Forelimb muscle (tissue), 1 donor: ENCODE data around the gene ANO7. TPM values are rescaled to one million over a fixed set of nuclear protein-coding genes. Genes with fewer than 3 reads are reported as not detected.
"Not testable (repeated sequence)": the region's sequence is repeated elsewhere in the genome, so short reads cannot be mapped to it uniquely, and the experiment has no call there.

Source experiments
- DNase-seq: peaks from one replicate; pipeline ENCODE4 v3.0.0-alpha.2; 2013; ENCODE audit warnings: low read depth
- polyA plus RNA-seq: library from polyadenylated mRNA; unstranded; fragments of 120-200 nt; gene quantifications from one replicate; pipeline ENCODE4 v1.2.1, GENCODE V29; 2013; ENCODE audit not compliant: insufficient read length

ANO7 gene
- polyA plus RNA-seq, 1 donor, result 0.83 TPM

GRCh38 chr2:241190291-241190981 is 2.0 kb downstream of the ANO7 start:
- DNase-seq, result no peak

DNA sequence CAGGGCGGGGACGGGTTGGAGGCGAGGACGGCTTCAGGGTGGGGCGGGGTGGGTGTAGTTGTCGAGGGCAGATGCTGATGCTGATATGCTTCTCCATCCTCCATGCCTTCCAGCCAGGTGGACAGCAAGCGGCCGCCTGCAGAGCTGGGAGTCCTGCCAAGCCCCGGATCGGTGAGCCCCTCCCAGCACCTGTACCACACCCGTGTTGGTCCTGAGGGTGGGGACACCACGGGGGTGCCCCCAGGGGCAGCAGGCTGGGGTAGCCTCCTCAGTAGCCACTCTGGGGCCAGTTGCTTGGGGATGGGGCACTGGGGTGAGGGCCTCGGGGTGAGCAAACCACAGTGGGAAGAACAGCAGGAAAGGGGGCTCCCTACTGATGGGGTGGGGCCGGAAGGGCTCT is 2.6 kb downstream of the ANO7 start:
- no peak for DNase-seq

DNA sequence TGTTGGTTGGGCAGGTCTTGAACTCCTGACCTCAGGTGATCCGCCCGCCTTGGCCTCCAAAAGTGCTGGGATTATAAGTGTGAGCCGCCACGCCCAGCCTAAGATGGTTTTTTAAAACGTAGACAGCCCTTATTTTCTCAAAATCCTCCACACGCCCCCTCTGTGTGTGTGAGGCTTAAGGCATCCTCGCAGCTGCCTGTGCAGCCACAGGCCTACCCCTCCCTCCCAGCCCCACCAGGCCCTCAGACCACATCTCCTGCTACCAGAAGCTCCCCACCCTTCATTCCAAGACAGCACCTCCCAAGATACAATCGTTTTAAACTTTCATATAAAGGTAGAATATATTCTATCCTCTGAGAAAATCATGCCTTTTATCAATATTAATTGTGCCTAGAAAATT is 4.8 kb downstream of the ANO7 start:
- DNase-seq, result no peak

DNA sequence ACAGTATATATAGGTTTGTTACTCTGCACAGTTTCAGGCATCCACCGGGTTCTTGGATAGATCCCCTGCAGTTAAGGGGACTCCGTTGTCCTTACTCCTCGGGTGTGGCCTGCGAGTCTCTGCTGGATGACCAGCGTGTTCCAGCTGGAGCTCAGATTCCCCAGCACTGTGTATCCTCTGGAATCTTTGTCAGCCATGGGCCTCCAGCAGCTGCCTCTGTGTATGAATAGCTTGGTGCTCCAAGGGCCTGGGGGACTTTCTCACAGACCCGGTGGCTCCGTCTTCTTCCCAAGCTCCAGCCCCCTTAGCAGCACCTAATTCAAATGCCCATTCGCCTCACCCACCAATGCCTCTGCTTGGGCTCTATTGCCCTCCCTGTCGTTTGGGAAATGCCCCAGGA is 6.3 kb downstream of the ANO7 start:
- no peak for DNase-seq

DNA sequence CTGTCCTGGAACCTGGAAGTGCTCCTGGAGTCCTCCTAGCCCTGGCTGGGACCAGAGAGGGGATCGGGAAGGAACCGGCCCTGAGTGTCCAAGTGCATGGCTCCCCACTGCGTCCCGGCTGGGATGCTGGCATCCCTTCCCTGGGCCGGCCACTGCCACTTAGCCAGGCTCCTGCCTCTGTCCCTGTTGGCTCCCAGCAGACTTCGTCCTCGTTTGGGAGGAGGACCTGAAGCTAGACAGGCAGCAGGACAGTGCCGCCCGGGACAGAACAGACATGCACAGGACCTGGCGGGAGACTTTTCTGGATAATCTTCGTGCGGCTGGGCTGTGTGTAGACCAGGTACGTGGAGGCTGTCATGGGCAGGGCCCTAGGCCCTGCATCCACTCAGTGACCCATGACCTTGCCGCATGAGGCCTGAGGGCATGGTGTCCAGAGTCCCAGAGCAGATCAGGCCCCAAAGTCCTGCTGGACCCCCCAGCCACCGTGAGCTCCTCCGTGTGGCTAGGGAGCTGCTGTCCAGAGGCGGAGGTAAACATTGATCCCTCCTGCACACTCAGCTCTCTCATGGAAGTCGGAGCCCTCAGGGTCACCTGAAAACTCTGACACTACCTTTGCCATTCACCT is 7.1 kb downstream of the ANO7 start:
- no peak for DNase-seq

DNA sequence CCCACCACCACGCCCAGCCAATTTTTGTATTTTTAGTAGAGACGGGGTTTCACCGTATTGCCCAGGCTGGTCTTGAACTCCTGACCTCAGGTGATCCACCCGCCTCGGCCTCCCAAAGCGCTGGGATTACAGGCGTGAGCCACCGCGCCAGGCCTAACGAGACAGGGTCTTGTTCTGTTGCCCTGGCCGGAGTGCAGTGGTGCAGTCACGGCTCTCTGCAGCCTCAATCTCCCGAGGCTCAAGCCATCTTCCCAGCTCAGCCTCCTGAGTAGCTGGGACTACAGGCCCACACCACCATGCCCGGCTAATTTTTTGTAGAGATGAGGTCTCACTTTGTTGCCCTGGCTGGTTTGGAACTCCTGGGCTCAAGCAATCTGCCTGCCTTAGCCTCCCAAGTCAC is 8.8 kb downstream of the ANO7 start:
- DNase-seq, result not testable (repeated sequence)

DNA sequence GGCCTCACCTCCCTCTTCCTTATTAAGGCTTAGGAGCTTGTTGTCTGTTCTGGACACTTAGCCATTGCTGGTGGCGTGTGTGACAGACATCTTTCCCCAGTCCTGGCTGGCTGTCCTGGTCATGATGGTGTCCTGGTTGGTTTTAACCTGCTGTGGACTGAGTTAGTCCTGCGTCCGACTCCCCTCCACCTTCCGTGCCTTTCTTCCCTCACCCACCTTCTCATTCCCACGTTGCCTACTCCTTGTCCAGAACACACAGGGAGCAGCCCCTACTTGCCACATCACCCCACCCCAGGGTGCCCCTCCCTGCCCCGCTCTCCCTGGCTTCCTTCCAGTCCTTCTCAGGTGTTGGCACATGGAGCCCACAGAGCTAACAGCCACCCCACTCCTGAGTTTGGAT is 9.5 kb downstream of the ANO7 start:
- no peak for DNase-seq

DNA sequence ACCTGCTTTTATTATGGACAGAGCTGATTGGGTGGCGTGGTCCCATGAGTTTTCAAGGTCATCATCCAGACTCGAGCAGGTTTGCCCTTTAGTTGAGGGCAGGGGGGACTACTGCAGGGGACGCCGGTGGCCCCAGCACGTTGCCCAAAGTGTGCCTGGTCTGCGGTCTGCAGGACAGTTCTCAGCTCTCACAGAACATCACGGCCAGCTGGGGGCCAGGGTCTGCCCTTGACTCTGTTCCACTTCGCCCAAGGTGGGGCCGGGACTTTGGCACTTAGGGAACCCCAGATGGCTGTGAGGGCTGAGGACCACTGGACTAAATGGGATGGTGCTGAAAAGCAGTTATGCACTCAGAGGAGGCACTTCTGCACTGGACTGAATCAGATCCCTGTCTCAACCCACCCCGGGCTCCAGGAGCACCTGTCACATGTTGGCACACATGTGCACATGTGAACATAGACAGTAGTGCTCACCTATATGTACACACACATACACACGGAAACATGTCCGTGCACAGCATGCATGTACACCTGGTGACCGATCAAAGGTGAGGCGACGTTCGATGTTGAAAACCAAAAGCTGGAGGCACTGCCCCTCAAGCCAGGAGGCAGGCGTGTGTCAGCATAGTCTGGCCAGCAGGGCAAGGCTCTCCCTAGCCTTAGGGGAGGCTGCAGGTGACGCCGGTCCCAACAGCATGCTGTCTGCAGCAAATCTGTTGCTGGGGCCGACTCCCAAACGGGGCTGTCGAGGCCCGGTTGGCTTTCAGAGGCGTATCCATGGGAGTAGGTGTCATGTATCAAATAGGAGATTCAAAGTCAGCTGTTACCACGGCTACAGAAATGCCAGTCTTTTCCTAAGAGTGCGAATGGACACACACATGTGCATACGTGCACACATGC is 10.2 kb downstream of the ANO7 start:
- DNase-seq, result no peak

- DNase-seq, result no peak
Observed at GRCh38 chr2:241199286-241199685, 10.8 kb downstream of the ANO7 start.

DNA sequence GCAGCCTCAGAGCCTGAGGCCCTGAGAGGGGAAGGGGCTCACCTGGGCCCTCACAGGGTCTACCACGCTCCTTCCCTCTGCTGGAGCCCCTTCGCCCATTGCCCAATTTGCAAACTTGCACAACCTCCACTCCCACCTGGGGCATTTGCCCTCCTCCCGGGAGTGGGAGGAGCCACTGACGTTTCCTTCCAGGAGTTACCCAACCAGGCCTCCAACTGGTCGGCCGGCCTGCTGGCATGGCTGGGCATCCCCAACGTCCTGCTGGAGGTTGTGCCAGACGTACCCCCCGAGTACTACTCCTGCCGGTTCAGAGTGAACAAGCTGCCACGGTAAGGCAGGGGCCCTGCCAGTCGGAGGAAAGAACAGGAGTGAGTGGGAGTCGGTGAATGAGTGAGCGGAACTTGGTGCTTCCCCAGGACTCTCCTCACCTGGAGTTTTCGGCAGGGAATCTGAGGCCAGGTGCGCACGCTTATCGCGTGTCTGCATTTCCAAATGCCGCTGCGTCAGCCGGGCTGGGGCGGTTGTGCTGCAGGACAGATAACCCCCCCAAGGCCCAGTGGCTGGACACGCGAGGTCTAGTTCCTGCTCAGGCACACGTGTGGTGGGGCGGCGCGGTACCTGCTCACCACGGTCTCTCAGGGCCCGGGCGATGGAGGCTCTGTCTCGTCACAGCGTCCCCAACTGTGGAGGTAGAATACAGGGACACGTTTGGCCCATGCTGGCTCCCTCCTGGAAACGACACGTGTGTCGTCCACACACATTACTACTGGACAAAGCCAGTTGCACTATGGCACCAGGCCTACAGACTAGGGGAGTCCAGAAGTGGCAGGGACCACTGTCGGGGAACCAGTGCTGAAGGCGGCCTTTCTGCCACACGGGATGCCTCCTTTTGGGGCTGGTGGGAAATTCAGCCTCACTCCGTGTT is 11.7 kb downstream of the ANO7 start:
- DNase-seq, result no peak

DNA sequence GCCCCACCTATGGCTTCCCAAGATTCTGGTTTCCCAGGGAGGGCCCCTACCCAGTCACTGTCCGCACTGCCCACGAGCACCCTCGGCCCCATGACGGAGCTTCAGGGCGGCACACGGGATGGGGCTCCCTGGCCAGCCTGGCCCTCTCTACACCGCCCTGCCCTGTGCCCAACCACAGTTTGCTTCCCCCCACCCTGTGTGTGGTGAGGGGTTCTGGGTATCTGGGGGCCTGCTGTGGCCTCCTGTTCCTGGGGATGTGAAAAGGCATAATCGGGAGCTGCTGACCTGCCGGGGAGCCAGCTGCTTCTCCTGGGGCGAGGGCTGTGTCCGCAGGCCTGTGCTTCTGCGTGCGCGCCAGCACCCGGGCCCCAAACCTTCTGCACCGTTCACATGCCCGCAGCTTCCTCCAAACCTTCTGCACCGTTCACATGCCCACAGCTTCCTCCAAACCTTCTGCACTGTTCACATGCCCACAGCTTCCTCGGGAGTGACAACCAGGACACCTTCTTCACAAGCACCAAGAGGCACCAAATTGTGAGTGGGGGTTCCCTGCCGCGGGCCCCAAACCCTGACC is 12.4 kb downstream of the ANO7 start:
- DNase-seq, result no peak

GRCh38 chr2:241201445-241202267 is 13.2 kb downstream of the ANO7 start:
- DNase-seq, result no peak

DNA sequence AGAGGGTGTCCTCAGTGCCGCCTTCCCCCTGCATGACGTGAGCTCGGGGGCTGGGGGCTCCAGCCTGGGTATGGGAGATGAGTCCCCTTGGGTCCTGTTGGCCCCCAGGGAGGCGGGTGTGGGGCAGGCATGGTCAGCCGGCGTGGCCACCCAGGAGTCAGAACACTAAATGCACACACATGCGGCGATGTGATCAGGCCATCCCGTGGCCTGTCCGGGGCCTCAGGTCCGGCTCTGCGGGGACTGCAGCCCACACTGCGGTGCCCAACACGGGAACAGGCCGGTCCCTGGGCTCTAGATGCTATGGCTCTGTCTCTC is 13.8 kb downstream of the ANO7 start:
- DNase-seq, result no peak

DNA sequence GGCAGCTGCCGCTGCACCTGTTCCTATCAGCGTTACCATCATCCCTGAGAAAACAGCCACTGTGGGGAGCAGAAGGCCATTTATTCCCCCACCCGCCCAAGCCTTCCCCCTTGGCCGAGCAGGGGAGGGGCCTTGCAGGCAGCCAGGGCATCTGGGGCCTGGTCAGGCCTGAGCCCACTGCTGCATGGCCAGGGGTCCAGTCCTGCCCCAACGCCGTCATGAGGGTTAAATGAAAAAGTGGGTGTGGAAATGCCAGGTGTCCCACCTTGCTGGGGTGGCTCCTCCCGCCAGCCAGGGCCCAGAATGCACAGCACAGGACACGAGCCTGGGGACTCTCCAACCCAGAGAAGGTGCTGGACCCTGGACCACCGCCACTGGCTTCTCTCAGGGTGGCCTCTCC is 14.2 kb downstream of the ANO7 start:
- no peak for DNase-seq

GRCh38 chr2:241203218-241204009 is 14.9 kb downstream of the ANO7 start:
- no peak for DNase-seq

DNA sequence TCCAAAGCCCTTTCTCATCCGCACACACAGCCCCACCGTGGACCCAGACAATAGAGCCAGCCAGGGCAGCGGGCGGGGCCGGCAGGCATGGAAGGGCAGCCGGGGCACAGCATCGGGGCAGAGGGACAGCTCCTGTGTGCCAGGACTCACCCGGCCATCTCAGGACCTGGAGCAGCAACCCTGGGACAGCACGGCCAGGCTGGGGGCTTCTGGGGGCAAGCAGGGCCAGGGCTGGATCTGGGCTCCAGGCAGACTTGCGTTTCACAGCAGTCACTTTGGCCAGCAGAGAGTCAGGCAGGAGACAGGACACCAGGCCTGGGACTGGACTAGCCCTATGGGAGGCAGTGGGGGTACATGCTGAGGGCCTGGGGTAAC is 15.5 kb downstream of the ANO7 start:
- DNase-seq, result no peak

GRCh38 chr2:241204490-241204889 is 16.0 kb downstream of the ANO7 start:
- no peak for DNase-seq

GRCh38 chr2:241205086-241205485 is 16.6 kb downstream of the ANO7 start:
- no peak for DNase-seq

DNA sequence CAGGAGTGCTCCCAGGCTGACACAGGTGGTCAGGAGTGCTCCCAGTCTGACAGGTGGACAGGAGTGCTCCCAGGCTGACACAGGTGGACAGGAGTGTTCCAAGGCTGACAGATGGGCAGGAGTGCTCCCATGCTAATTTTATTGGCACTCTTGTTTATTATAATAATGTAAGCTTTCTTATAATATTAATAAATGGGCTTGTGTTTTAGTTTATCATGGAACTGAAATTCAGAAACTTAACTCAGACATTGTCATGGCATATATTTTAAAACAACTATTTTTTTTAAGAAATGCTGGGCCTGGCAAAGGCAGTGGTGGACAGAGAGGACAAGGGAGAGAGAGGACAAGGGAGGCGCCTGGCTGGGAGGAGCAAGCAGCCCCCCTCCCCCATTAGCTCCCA is 18.7 kb downstream of the ANO7 start:
- DNase-seq, result no peak

- DNase-seq, result no peak
Observed at GRCh38 chr2:241207641-241208040, 19.2 kb downstream of the ANO7 start.
